ENCODE measurements around the gene LRSAM1.

LRSAM1 gene

DNA sequence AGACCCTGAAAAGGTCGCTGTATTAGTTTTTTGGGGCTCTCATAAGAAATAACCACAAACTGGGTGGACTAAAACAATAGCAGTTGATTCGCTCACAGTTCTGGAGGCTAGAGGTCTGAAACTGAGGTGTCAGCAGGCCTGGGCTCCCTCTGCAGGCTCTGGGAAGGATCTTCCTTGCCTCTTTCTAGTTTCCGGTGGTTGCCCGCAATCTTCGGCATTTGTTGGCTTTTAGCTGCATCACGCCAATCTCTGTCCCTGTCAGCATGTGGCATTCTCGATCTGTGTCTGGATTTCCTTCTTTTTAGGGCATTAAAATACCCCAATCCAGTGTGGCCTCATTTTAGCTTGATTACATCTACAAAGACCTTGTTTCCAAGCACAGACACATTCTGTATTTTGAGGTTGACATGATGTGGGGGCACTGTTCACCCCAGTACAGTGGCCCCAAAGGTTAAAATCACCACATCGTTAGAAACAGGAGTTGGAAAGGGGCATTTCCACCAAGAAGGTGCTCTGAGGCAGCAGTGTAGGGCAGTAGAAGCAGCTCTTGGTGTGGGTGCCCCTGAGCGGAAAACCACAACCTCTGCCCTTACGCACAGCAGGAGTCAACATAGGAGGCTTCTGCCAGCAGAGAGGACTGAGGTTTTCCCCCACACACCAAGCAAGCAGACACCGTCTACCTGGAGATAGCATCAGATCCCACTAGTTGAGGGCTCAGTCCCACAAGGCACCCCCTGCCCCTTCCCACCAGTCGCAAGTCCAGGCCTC is 13.6 kb upstream of the LRSAM1 start:
- Histone ChIP-seq H3K4me1 (ENCODE audit: low read length) (no peaks in the 10 kb centered on the region), H3K27me3 (replicated peaks; ENCODE audit: insufficient read depth, low read length) (no peaks in the 10 kb centered on the region), H3K79me2 (ENCODE audit: low read length) (peaks cover under 1% of the 10 kb centered on the region; the same call in 1 of the 2 replicates), H3K27ac (ENCODE audit: low read length) (no peak overlapping the region), H3K9me3 (replicated peaks; ENCODE audit: insufficient read depth, low read length) (no peaks in the 10 kb centered on the region), H3F3A (ENCODE audit: insufficient read depth, low read length) (no peaks in the 10 kb centered on the region), H3K4me2 (ENCODE audit: low read depth, low read length) (no peak overlapping the region), H2AFZ (ENCODE audit: low read length) (no peak overlapping the region), H3K9me2 (replicated peaks; ENCODE audit: insufficient read depth, low read length) (no peaks in the 10 kb centered on the region), H3K36me3 (replicated peaks; ENCODE audit: insufficient read depth, low read length) (peaks cover 11% of the 10 kb centered on the region), H4K20me1 (ENCODE audit: insufficient read depth, low read length) (no peaks in the 10 kb centered on the region), H3K4me3 (ENCODE audit: low read length) (no peak overlapping the region), H3K9ac (ENCODE audit: low read length) (no peak overlapping the region)
- TF ChIP-seq, protein P1, sequence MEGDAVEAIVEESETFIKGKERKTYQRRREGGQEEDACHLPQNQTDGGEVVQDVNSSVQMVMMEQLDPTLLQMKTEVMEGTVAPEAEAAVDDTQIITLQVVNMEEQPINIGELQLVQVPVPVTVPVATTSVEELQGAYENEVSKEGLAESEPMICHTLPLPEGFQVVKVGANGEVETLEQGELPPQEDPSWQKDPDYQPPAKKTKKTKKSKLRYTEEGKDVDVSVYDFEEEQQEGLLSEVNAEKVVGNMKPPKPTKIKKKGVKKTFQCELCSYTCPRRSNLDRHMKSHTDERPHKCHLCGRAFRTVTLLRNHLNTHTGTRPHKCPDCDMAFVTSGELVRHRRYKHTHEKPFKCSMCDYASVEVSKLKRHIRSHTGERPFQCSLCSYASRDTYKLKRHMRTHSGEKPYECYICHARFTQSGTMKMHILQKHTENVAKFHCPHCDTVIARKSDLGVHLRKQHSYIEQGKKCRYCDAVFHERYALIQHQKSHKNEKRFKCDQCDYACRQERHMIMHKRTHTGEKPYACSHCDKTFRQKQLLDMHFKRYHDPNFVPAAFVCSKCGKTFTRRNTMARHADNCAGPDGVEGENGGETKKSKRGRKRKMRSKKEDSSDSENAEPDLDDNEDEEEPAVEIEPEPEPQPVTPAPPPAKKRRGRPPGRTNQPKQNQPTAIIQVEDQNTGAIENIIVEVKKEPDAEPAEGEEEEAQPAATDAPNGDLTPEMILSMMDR (IDR thresholded peaks at IDR 0.05; ENCODE audit: low read length): no peak
- no peak for TF ChIP-seq EZH2phosphoT487 (IDR thresholded peaks at IDR 0.05; ENCODE audit: low read length)
- no peak for TF ChIP-seq EZH2 (optimal IDR thresholded peaks at IDR 0.05; ENCODE audit: low read depth, low read length)
- DNase-seq: no peak

DNA sequence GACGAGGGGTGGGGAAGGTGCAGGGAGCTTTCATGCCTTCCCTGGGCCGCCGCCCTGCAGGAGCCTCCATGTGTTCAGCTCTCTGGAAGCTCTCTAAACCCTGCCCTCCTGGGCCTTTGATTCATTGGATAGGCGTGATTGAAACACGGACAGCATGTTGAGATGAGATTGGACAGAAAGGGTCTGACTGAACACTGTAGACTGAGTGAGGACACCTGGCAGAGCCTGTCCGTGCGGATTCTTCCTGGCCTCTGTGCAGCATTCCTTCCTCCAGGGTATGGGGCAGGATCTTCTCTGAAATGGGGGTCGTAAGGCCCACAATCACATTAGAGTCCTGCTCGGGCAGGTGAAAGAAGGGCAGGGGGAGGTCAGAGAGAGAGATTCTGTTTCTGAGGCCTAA is 12.9 kb upstream of the LRSAM1 start:
- H3K27me3 ChIP-seq (replicated peaks; ENCODE audit: insufficient read depth, low read length): no peaks in the 10 kb centered on the region
- no peaks in the 10 kb centered on the region for H3K9me2 ChIP-seq (replicated peaks; ENCODE audit: insufficient read depth, low read length)
- H3K9ac ChIP-seq (ENCODE audit: low read length): no peak overlapping the region
- no peaks in the 10 kb centered on the region for H3K9me3 ChIP-seq (replicated peaks; ENCODE audit: insufficient read depth, low read length)
- no peaks in the 10 kb centered on the region for H3F3A ChIP-seq (ENCODE audit: insufficient read depth, low read length)
- H3K4me2 ChIP-seq (ENCODE audit: low read depth, low read length): no peak overlapping the region
- no peak overlapping the region for H2AFZ ChIP-seq (ENCODE audit: low read length)
- no peak overlapping the region for H3K4me3 ChIP-seq (ENCODE audit: low read length)
- no peaks in the 10 kb centered on the region for H4K20me1 ChIP-seq (ENCODE audit: insufficient read depth, low read length)
- no peak for DNase-seq
- H3K79me2 ChIP-seq (ENCODE audit: low read length): no peaks in the 10 kb centered on the region
- TF ChIP-seq EZH2 (optimal IDR thresholded peaks at IDR 0.05; ENCODE audit: low read depth, low read length) (no peak), EZH2phosphoT487 (IDR thresholded peaks at IDR 0.05; ENCODE audit: low read length) (no peak)
- TF ChIP-seq, protein P1 (IDR thresholded peaks at IDR 0.05; ENCODE audit: low read length): no peak
- no peak overlapping the region for H3K27ac ChIP-seq (ENCODE audit: low read length)
- H3K4me1 ChIP-seq (ENCODE audit: low read length): no peaks in the 10 kb centered on the region
- peaks cover 11% of the 10 kb centered on the region for H3K36me3 ChIP-seq (replicated peaks; ENCODE audit: insufficient read depth, low read length)

DNA sequence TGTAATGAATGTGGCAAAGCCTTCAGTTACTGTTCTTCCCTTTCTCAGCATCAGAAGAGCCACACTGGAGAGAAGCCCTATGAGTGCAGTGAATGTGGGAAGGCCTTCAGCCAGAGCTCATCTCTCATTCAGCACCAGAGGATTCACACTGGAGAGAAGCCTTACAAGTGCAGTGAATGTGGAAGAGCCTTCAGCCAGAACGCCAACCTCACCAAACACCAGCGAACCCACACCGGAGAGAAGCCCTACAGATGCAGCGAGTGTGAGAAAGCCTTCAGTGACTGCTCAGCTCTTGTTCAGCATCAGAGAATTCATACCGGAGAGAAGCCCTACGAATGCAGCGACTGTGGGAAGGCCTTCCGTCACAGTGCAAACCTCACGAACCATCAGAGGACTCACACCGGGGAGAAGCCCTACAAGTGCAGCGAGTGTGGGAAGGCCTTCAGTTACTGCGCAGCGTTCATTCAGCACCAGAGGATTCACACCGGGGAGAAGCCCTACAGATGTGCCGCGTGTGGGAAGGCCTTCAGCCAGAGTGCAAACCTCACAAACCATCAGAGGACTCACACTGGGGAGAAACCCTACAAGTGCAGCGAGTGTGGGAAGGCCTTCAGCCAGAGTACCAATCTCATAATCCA is 6.9 kb upstream of the LRSAM1 start:
- Histone ChIP-seq H3K27me3 (replicated peaks; ENCODE audit: insufficient read depth, low read length) (no peaks in the 10 kb centered on the region), H3K79me2 (ENCODE audit: low read length) (peaks cover 20% of the 10 kb centered on the region), H3F3A (ENCODE audit: insufficient read depth, low read length) (peaks cover 54% of the 10 kb centered on the region), H3K4me3 (ENCODE audit: low read length) (no peak overlapping the region), H3K9me2 (replicated peaks; ENCODE audit: insufficient read depth, low read length) (no peaks in the 10 kb centered on the region), H4K20me1 (ENCODE audit: insufficient read depth, low read length) (peaks cover 28% of the 10 kb centered on the region), H3K4me2 (ENCODE audit: low read depth, low read length) (no peak overlapping the region), H3K36me3 (replicated peaks; ENCODE audit: insufficient read depth, low read length) (peaks cover 14% of the 10 kb centered on the region), H3K9ac (ENCODE audit: low read length) (no peak overlapping the region), H3K9me3 (replicated peaks; ENCODE audit: insufficient read depth, low read length) (no peaks in the 10 kb centered on the region), H2AFZ (ENCODE audit: low read length) (no peak overlapping the region), H3K27ac (ENCODE audit: low read length) (no peak overlapping the region), H3K4me1 (ENCODE audit: low read length) (peaks cover 6% of the 10 kb centered on the region)
- DNase-seq: no peak
- no peak for TF ChIP-seq EZH2phosphoT487 (IDR thresholded peaks at IDR 0.05; ENCODE audit: low read length)

Measured in MM.1S (cell line).